Progenitor cell of endocrine pancreas (in vitro differentiated cells): ENCODE measurements around the gene DVL1. TPM values are rescaled to one million over a fixed set of nuclear protein-coding genes. Genes with fewer than 3 reads are reported as not detected.
"Not testable (repeated sequence)": the region's sequence is repeated elsewhere in the genome, so short reads cannot be mapped to it uniquely, and the experiment has no call there.

Source experiments
- DNase-seq: peaks from one replicate; pipeline ENCODE4 v3.0.0; 2021; ENCODE audit warnings: low spot score; ENCODE audit not compliant: unreplicated experiment
- H3K27ac Mint-ChIP-seq: 2 replicates; pipeline ENCODE4 v1.8.0; 2021; ENCODE audit warnings: mild to moderate bottlenecking, moderate library complexity, mixed read lengths
- H3K27me3 Mint-ChIP-seq: 2 replicates; pipeline ENCODE4 v1.8.0; 2021; ENCODE audit warnings: mixed read lengths
- H3K36me3 Mint-ChIP-seq: 2 replicates; pipeline ENCODE4 v1.8.0; 2022; ENCODE audit warnings: mixed read lengths; ENCODE audit not compliant: insufficient read depth
- H3K4me1 Mint-ChIP-seq: 2 replicates; pipeline ENCODE4 v1.8.0; 2021; ENCODE audit warnings: low read depth, mixed read lengths
- H3K4me3 Mint-ChIP-seq: 2 replicates; pipeline ENCODE4 v1.8.0; 2021; ENCODE audit warnings: low read depth, mild to moderate bottlenecking, moderate library complexity, mixed read lengths
- H3K9me3 Mint-ChIP-seq: 2 replicates; pipeline ENCODE4 v1.8.0; 2021; ENCODE audit warnings: low read depth, mixed read lengths
- total RNA-seq: library from RNA; stranded (reverse); gene quantifications from 2 replicates; pipeline ENCODE4 v1.2.1, GENCODE V29; 2021
- TF ChIP-seq, protein P1 (sequence below): fragments of 200-600 bp; sonication (generic); IDR thresholded peaks from one replicate; pipeline ENCODE4 v1.5.0; 2021; ENCODE audit warnings: antibody characterized with exemption, mild to moderate bottlenecking; ENCODE audit not compliant: unreplicated experiment

DVL1 gene
- total RNA-seq, 1 donor from 2014 or later: 60.1 TPM

DNA sequence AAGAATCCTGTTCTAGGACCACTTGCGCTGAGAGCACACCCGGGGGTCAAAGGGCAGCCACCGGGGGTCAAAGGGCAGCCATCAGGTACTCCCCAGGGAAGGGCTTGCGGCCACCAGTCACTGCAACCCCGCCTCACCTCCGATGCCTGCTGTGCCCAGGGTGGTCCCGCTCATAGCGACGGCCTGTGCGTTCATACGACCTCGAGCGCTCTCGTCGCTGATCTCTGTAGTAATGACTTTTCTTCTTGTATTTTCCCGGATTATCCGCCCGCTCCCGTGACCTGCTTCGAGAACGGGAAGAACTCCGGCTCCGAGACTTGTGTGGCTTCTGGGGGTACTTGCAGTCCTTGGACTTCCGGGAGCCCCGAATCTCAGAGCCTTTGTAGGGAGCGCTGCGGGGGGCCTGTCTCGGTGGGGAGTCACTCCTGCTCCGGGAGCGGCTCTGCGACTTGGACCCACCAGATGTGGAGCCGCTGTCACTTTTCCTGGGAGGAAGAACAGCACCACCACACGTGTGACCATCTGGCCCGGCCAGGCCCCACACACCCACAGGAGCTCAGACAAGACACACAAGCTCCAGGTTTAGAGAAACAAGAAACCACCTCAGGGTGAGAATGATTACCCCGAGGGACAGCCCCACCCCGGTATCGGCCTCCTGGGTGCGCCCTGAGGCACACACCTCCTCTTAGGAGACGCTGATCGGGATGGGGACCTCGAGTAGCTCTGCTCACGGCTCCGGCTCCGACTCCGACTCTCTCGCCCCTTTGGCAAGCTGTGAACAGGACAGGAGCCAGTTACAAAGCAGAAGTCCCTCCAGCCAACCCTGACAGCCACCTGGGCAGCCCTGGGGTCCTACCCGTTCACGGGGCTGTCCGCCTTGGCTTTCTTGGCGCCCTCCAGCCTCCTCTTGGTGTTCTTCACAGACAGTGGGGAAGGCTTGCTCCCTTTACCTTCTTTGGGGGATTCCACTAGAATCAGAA, 38.2 kb upstream of the DVL1 start:
- no peak overlapping the region for H3K27ac Mint-ChIP-seq
- no peak for DNase-seq
- no peaks in the 10 kb centered on the region for H3K27me3 Mint-ChIP-seq
- H3K4me3 Mint-ChIP-seq: no peak overlapping the region
- TF ChIP-seq, protein P1, sequence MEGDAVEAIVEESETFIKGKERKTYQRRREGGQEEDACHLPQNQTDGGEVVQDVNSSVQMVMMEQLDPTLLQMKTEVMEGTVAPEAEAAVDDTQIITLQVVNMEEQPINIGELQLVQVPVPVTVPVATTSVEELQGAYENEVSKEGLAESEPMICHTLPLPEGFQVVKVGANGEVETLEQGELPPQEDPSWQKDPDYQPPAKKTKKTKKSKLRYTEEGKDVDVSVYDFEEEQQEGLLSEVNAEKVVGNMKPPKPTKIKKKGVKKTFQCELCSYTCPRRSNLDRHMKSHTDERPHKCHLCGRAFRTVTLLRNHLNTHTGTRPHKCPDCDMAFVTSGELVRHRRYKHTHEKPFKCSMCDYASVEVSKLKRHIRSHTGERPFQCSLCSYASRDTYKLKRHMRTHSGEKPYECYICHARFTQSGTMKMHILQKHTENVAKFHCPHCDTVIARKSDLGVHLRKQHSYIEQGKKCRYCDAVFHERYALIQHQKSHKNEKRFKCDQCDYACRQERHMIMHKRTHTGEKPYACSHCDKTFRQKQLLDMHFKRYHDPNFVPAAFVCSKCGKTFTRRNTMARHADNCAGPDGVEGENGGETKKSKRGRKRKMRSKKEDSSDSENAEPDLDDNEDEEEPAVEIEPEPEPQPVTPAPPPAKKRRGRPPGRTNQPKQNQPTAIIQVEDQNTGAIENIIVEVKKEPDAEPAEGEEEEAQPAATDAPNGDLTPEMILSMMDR: no peak
- no peaks in the 10 kb centered on the region for H3K9me3 Mint-ChIP-seq
- H3K36me3 Mint-ChIP-seq: peaks cover 35% of the 10 kb centered on the region
- no peaks in the 10 kb centered on the region for H3K4me1 Mint-ChIP-seq

DNA sequence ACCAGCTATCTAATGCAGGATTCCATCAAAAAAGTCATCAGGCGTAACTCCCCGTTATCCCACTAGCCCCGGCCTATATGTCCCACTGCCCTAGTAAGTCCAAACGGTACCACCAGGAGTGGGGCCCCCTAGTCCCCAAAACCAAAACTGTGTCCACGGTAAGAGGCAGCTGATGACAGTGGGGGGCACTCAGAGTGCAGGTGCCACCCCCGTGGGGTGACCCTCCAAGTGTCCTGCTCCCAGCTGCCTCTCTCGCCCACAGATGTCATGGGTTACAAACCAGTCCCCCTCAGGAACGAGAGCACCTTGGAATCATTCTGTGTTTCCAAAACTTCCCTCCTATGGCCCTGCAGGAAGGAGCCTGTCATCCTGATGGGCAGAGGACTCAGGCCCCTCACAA, 36.7 kb upstream of the DVL1 start:
- Mint-ChIP-seq H3K27me3 (no peaks in the 10 kb centered on the region), H3K36me3 (peaks cover 26% of the 10 kb centered on the region), H3K27ac (no peak overlapping the region), H3K4me1 (no peaks in the 10 kb centered on the region), H3K9me3 (no peaks in the 10 kb centered on the region), H3K4me3 (no peak overlapping the region)
- TF ChIP-seq, protein P1: no peak
- DNase-seq: no peak

DNA sequence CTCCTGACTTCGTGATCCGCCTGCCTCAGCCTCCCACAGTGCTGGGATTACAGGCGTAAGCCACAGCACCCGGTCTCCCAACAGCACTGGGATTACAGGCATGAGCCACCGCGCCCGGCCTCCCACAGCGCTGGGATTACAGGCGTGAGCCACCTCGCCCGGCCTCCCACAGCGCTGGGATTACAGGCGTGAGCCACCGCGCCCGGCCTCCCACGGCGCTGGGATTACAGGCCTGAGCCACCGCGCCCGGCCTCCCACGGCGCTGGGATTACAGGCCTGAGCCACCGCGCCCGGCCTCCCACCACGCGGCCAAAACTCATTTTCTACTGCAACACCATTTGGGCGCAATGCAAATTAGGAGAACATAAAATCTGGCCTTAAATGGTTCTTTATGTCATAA, 36.1 kb upstream of the DVL1 start:
- not testable (repeated sequence) for H3K4me1 Mint-ChIP-seq, H3K9me3 Mint-ChIP-seq, H3K27me3 Mint-ChIP-seq, H3K4me3 Mint-ChIP-seq, DNase-seq, H3K27ac Mint-ChIP-seq
- H3K36me3 Mint-ChIP-seq: peaks cover 22% of the 10 kb centered on the region

DNA sequence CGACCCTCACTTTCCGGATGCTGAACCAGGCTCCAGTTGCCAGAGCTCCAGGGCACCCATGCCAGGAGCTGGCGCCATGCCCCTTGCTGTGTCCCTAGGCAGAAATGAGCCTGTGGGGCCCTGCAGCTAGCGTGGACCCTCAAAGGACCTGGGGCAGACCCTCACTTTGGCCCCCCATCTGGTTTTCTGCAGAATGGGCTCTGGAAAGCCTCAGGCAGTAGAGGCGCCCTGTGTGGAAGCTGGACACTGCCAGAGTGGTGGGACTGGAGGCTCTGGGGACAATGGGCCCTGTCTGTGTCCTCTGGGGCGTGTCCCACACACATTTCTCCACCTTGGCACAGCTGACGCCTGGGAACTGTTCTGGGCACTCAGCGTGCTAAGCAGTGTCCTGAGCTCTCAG, 32.1 kb upstream of the DVL1 start:
- no peaks in the 10 kb centered on the region for H3K4me1 Mint-ChIP-seq
- no peak for DNase-seq
- TF ChIP-seq, protein P1: no peak
- H3K27me3 Mint-ChIP-seq: no peaks in the 10 kb centered on the region
- H3K9me3 Mint-ChIP-seq: no peaks in the 10 kb centered on the region
- H3K4me3 Mint-ChIP-seq: no peak overlapping the region
- peaks cover 4% of the 10 kb centered on the region for H3K36me3 Mint-ChIP-seq
- no peak overlapping the region for H3K27ac Mint-ChIP-seq

DNA sequence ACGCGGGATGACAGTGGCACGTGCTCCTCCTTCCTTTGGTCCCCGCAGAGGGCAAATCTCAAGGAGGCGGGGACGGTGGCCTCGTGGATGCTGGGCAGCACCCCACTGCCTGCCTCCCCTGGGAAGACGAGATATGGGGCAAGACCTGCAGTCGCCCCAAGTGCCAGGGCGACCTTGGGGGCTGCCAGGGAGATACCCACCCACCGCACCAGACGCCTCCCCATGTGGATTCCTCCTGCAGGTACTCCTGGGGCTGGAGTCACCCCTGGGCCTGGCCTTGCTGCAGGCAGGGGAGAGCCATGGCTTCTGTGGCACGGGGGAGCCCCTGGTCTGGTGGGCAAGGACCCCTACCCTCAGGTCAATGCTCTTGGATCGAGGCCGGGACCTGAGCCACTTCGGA, 31.6 kb upstream of the DVL1 start:
- no peaks in the 10 kb centered on the region for H3K27me3 Mint-ChIP-seq
- H3K27ac Mint-ChIP-seq: no peak overlapping the region
- no peak overlapping the region for H3K4me3 Mint-ChIP-seq
- no peaks in the 10 kb centered on the region for H3K4me1 Mint-ChIP-seq
- H3K36me3 Mint-ChIP-seq: peaks cover 1% of the 10 kb centered on the region
- TF ChIP-seq, protein P1: no peak
- H3K9me3 Mint-ChIP-seq: no peaks in the 10 kb centered on the region
- DNase-seq: no peak
